ENCODE data around the gene DNMBP. TPM values are rescaled to one million over a fixed set of nuclear protein-coding genes. Genes with fewer than 3 reads are reported as not detected.

DNMBP gene
- total and polyA plus RNA-seq, 11 donors = 3.9 to 11.5 (median 6.6) TPM

- peak in 4 of 5 donors; percentile 24 to 58 (median 36) for DNase-seq
- ATAC-seq = peak; percentile 75 to 87 (median 82)
- peak overlapping the region; percentile 51 to 83 (median 74) for H3K27ac ChIP-seq
- H3K9me3 ChIP-seq = no peaks in the 10 kb centered on the region
- no peaks in the 10 kb centered on the region for H3K27me3 ChIP-seq
- peak overlapping the region in 8 of 12 donors; percentile 3 to 42 (median 14) for H3K4me3 ChIP-seq
- peaks cover 0 to 57% (median 41%) of the 10 kb centered on the region in 12 donors for H3K4me1 ChIP-seq
- no peaks in the 10 kb centered on the region for H3K36me3 ChIP-seq
- WGBS, 4 donors = 43 to 54% (median 46%) methylated on average over 16 of the region's 16 CpGs
- no peak for TF ChIP-seq POLR2A (IDR thresholded peaks at IDR 0.05)
- TF ChIP-seq, protein P1, sequence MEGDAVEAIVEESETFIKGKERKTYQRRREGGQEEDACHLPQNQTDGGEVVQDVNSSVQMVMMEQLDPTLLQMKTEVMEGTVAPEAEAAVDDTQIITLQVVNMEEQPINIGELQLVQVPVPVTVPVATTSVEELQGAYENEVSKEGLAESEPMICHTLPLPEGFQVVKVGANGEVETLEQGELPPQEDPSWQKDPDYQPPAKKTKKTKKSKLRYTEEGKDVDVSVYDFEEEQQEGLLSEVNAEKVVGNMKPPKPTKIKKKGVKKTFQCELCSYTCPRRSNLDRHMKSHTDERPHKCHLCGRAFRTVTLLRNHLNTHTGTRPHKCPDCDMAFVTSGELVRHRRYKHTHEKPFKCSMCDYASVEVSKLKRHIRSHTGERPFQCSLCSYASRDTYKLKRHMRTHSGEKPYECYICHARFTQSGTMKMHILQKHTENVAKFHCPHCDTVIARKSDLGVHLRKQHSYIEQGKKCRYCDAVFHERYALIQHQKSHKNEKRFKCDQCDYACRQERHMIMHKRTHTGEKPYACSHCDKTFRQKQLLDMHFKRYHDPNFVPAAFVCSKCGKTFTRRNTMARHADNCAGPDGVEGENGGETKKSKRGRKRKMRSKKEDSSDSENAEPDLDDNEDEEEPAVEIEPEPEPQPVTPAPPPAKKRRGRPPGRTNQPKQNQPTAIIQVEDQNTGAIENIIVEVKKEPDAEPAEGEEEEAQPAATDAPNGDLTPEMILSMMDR (IDR thresholded peaks at IDR 0.05) = no peak
- intact Hi-C loops (cut with DNase I) = no loop called here
Measured at GRCh38 chr10:99983280-99983988, 26.3 kb downstream of the DNMBP start.

DNA sequence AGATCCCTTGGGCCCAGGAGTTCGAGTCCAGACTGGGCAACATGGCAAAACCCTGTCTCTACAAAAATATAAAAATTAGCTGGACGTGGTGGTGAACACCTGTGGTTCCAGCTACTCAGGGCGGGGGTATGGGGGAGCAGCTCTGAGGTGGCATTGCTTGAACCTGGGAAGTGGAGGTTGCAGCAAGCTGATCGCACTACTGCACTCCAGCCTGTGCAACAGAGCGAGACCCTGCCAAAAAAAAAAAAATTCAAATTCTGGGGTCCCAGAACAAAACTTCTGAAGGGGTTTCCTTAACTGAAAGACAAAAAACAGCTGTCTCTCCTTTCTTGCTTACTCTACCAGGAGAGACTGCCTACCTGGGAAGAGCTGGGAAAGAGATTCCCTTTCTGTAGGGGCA lies 27.0 kb downstream of the DNMBP start:
- WGBS, 4 donors = 81 to 89% (median 86%) methylated on average over 5 of the region's 5 CpGs
- H3K4me1 ChIP-seq = peaks cover 0 to 60% (median 43%) of the 10 kb centered on the region in 12 donors
- peak overlapping the region in 10 of 12 donors; percentile 51 to 83 (median 75) for H3K27ac ChIP-seq

GRCh38 chr10:99981581-99982199 lies 28.1 kb downstream of the DNMBP start:
- TF ChIP-seq, protein P1 (IDR thresholded peaks at IDR 0.05) = no peak
- TF ChIP-seq POLR2A (IDR thresholded peaks at IDR 0.05) = no peak
- WGBS, 4 donors = 84 to 87% (median 86%) methylated on average over 6 of the region's 6 CpGs
- intact Hi-C loops (cut with DNase I) = no loop called here
- no peaks in the 10 kb centered on the region for H3K9me3 ChIP-seq
- H3K36me3 ChIP-seq = no peaks in the 10 kb centered on the region
- no peaks in the 10 kb centered on the region for H3K27me3 ChIP-seq
- DNase-seq (no peak), ATAC-seq (no peak)
- peaks cover 0 to 69% (median 53%) of the 10 kb centered on the region in 12 donors for H3K4me1 ChIP-seq
- H3K4me3 ChIP-seq = no peak overlapping the region
- H3K27ac ChIP-seq = peak overlapping the region in 6 of 12 donors; percentile 14 to 83 (median 30)

More for the DNA sequence above, 27.0 kb downstream of the DNMBP start:
- TF ChIP-seq POLR2A (IDR thresholded peaks at IDR 0.05) = no peak
- TF ChIP-seq, protein P1 (IDR thresholded peaks at IDR 0.05) = no peak
- H3K27me3 ChIP-seq = no peaks in the 10 kb centered on the region
- ATAC-seq = no peak
- DNase-seq = no peak
- H3K36me3 ChIP-seq = no peaks in the 10 kb centered on the region
- no peak overlapping the region for H3K4me3 ChIP-seq
- intact Hi-C loops (cut with DNase I) = no loop called here
- no peaks in the 10 kb centered on the region for H3K9me3 ChIP-seq

DNA sequence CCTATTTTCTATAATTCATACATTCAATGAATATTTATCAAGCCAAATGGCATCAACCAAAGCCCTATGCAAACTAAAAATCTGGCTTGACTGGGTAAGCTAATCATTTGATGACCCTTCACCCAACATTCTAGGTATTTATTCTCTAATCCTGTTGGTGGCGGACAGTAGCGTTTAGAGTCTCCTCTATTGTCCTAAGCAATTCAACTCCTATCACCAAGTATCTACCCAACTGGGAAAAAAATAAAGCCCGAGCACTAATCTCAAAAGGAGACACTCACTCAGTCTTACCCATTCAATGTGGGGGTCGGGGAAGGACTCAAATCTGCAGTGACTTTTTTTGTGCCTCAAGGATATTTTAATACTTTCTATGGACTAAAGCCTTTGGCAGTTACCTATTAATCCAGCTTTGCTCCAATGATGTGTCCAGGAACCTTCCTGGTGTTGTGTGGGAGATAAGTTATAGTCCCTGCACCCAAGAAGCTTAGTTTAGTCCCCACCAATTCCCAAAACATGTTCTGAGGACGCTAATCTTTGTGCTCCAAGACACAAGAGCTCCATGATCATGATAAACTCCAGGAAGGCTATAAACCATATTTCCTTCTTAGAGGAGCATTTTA lies 30.6 kb downstream of the DNMBP start:
- TF ChIP-seq POLR2A (IDR thresholded peaks at IDR 0.05) = no peak
- TF ChIP-seq, protein P1 (IDR thresholded peaks at IDR 0.05) = no peak
- WGBS, 4 donors = 77 to 97% (median 90%) methylated on average over 5 of the region's 5 CpGs
- DNase-seq = no peak

More for the DNA sequence above, 30.6 kb downstream of the DNMBP start:
- H3K4me3 ChIP-seq = no peak overlapping the region
- ATAC-seq = no peak
- H3K9me3 ChIP-seq = no peaks in the 10 kb centered on the region
- H3K4me1 ChIP-seq = peaks cover 0 to 75% (median 56%) of the 10 kb centered on the region in 12 donors
- no peaks in the 10 kb centered on the region for H3K36me3 ChIP-seq
- H3K27ac ChIP-seq = peak overlapping the region in 1 of 12 donors; percentile 4
- H3K27me3 ChIP-seq = no peaks in the 10 kb centered on the region
- intact Hi-C loops (cut with DNase I) = loop anchor here in 5 of 10 donors (10.0 kb wide), 1 partner anchor 66 kb away; no protein-coding TSS in a partner anchor
